ENCODE results near the gene CHST15.

Gene CHST15

GRCh38 chr10:124092860-124093773 is at the start of gene CHST15:
CHST15 (minus strand) TSS chr10:124093598; CDS start chr10:124046212, 47,386 bp downstream.
- no peak for DNase-seq (ENCODE audit: low read depth in 2 of 2)

GRCh38 chr10:124142960-124143359 is 49.6 kb upstream of the CHST15 start:
- DNase-seq (ENCODE audit: low read depth in 2 of 2), result no peak

GRCh38 chr10:124142006-124142739 is 48.8 kb upstream of the CHST15 start:
- no peak for DNase-seq (ENCODE audit: low read depth in 2 of 2)

GRCh38 chr10:124138883-124139348 is 45.5 kb upstream of the CHST15 start:
- no peak for DNase-seq (ENCODE audit: low read depth in 2 of 2)

GRCh38 chr10:124138195-124138882 is 44.9 kb upstream of the CHST15 start:
- DNase-seq (ENCODE audit: low read depth in 2 of 2), result no peak

- DNase-seq (ENCODE audit: low read depth in 2 of 2), result no peak
Measured at GRCh38 chr10:124134251-124134893, 41.0 kb upstream of the CHST15 start.

GRCh38 chr10:124132876-124133275 is 39.5 kb upstream of the CHST15 start:
- no peak for DNase-seq (ENCODE audit: low read depth in 2 of 2)

- DNase-seq (ENCODE audit: low read depth in 2 of 2), result no peak
Measured at GRCh38 chr10:124132306-124132705, 38.9 kb upstream of the CHST15 start.

GRCh38 chr10:124131172-124131571 is 37.8 kb upstream of the CHST15 start:
- DNase-seq (ENCODE audit: low read depth in 2 of 2), result no peak

GRCh38 chr10:124130198-124130900 is 37.0 kb upstream of the CHST15 start:
- DNase-seq (ENCODE audit: low read depth in 2 of 2), result no peak

GRCh38 chr10:124129471-124129870 is 36.1 kb upstream of the CHST15 start:
- DNase-seq (ENCODE audit: low read depth in 2 of 2), result no peak

GRCh38 chr10:124128811-124129145 is 35.4 kb upstream of the CHST15 start:
- DNase-seq (ENCODE audit: low read depth in 2 of 2), result no peak

GRCh38 chr10:124127965-124128810 is 34.8 kb upstream of the CHST15 start:
- no peak for DNase-seq (ENCODE audit: low read depth in 2 of 2)

GRCh38 chr10:124127563-124127962 is 34.2 kb upstream of the CHST15 start:
- no peak for DNase-seq (ENCODE audit: low read depth in 2 of 2)

GRCh38 chr10:124126983-124127385 is 33.6 kb upstream of the CHST15 start:
- DNase-seq (ENCODE audit: low read depth in 2 of 2), result no peak

GRCh38 chr10:124126145-124126982 is 33.0 kb upstream of the CHST15 start:
- DNase-seq (ENCODE audit: low read depth in 2 of 2), result no peak

- DNase-seq (ENCODE audit: low read depth in 2 of 2), result no peak
Measured at GRCh38 chr10:124125305-124126116, 32.1 kb upstream of the CHST15 start.

- DNase-seq (ENCODE audit: low read depth in 2 of 2), result no peak
Measured at GRCh38 chr10:124124769-124125161, 31.4 kb upstream of the CHST15 start.

Measured in stimulated activated CD8-positive, alpha-beta memory T cell treated with anti-CD3 and anti-CD28 coated beads, Interleukin-7, amount 100 ng/mL, for 1 hour (primary cell).